NCI-H1436 (cell line): ENCODE data around the gene MATK.
"Not testable (repeated sequence)": the region's sequence is repeated elsewhere in the genome, so short reads cannot be mapped to it uniquely, and the experiment has no call there.

Source experiments
- DNase-seq: peaks from one replicate; lab custom pipeline; 2025; lab: John Stamatoyannopoulos, UW

MATK gene

DNA sequence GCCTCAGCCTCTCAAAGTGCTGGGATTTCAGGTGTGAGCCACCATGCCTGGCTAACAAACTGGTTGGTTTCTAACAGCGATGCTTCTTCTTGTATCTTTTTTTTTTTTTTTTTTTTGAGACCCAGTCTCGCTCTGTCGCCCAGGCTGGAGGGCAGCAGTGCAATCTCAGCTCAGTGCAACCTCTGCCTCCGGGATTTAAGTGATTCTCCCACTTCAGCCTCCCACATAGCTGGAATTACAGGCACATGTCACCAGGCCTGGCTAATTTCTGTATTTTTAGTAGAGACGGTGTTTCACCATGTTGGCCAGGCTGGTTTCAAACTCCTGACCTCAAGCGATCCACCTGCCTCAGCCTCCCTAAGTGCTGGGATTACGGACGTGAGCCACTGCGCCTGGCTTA, 30.0 kb upstream of the MATK start:
- DNase-seq: not testable (repeated sequence)

- DNase-seq: no peak
These were observed 28.5 kb upstream of the MATK start for GRCh38 chr19:3814648-3815047.

DNA sequence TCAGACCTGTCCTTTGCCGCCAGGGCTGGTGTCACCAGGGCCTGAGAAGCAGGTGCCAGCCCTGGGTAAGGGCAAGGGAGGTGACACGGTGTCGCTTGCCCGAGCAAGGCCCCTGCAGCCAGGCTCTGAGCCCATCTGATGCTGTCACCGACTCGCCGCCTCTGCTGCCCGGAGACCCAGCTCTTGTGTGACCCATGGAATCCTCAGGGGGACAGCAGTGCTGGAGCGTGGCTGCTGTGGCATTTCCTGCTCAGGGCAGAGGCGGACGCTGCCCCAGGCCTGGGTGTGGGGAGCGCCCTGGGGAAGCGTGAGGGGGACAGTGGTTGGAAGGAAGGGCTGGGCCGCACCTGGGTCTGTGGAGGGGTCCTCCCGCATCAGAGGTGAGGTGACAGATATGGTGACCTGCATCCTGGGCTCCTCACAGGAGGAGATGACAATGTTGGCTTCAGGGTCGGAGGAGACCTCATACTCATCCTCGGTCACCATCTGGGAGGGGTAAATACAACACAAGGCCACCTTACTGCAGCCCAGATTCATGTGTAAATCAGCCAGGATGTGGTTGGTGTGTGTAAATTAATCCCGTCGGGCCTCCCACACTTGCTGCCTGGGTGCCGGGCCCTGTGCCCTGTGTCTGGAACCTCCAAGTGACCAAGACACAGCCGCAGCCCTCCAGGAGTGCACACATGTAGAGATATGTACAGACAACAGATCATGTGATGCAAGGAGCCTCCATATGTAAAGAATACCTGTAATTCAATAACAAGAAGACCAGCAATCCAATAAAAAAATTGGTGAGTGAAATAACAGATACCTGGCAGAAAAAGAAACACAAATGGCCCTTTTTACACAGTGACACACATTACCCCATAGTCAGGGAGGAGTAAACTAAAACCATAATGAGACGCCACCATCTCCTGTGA, 27.6 kb upstream of the MATK start:
- DNase-seq: no peak

GRCh38 chr19:3810708-3811355, 24.7 kb upstream of the MATK start:
- DNase-seq: no peak

DNA sequence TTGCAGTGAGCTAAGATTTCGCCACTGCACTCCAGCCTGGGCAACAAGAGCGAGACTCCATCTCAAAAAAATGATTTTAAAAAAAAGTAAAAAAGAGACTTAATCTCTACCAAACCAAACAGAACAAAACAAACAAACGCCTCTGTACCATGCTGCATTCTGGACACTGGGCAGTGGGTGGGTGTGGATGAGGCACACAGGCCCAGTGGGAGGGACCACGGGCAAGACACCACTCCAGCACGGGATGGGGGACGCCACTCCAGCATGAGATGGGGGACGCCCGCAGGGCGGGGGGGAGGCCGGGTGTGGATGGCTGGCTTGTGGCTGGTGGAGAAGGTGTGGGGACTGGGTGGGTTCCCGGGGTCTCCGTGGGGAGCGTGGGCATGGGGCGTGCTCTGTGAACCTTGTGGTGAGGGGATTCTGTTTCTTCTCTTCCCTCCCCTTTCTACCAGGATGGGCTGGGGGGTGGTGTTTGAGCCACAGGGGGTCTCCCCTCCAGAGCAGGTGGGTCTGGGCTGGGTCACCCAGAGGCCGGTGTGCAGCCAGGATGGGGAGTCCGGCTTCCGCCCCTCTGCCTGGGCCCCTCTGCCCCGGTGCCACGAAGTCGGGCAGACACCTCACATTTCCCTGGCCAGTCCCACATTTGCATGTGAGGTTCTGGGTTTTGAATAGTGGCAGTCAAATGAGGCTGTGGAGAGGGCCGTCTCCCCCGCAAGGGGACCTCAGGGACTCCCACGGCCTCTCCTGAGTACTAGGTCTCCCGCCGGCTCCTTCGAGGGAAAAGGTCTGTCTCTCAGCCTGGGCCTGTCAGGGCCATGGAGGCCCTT, 23.9 kb upstream of the MATK start:
- no peak for DNase-seq

DNA sequence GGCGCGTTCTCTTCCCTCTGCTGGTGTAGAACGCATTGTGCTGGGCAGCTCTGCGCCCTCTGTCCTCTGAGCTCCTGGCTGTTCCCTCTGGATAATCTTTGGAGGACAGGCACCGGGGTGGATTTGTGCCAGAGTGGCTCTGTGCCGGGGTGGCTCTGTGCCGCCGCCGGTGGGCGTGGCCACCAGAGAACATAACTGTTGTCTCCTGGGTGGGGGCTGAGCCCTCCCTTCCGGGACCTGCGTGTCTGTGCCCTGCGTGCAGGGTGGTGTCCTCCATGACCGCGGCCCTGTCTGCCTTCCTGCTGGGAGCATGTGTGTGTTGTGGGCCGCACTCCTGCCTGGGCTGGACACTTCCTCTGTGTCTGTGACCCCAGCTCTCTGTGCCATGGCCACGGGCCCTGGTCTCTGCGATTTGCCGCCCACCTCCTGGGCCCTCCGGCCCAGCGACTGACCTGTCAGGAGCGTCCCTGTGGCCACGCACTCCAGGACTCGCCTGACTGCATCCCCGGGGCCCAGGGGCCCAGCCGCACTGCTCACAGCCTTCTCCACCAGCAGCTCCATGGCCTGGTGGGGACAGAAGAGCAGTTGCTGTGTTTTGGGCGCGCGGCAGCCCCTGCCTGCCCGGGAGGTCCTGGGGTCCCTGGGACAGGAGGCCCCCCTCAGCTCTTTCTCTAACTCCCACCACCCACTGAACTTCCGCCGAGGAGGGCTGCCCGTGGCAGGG, 22.4 kb upstream of the MATK start:
- no peak for DNase-seq

GRCh38 chr19:3807574-3808354, 21.6 kb upstream of the MATK start:
- DNase-seq: no peak

- DNase-seq: no peak
These were observed 20.9 kb upstream of the MATK start for GRCh38 chr19:3807131-3807480.

GRCh38 chr19:3805859-3806258, 19.7 kb upstream of the MATK start:
- no peak for DNase-seq

GRCh38 chr19:3804429-3804828, 18.2 kb upstream of the MATK start:
- no peak for DNase-seq

DNA sequence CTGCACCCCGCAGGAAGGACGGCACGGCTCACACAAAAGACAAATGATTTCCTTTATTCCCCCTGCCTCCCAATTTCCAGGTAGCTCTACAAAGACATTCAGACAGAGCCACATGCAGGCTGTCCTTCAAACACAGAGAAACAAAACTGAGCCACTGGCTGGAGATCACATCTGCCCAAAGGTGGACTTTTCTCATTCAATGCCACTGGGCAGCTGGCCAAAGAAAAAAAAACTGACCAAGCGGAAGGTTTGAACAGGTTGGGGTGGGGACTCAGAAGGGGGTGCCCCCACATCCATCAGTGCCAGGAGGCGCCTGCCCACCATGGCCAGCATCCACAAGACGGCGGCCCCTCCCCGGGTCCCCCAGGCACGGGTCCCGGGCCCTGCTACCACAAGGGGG, 17.8 kb upstream of the MATK start:
- no peak for DNase-seq

GRCh38 chr19:3803114-3803888, 17.1 kb upstream of the MATK start:
- DNase-seq: no peak

GRCh38 chr19:3801412-3802096, 15.4 kb upstream of the MATK start:
- peak; percentile 54 for DNase-seq

- no peak for DNase-seq
These were observed 14.8 kb upstream of the MATK start for GRCh38 chr19:3800996-3801395.

DNA sequence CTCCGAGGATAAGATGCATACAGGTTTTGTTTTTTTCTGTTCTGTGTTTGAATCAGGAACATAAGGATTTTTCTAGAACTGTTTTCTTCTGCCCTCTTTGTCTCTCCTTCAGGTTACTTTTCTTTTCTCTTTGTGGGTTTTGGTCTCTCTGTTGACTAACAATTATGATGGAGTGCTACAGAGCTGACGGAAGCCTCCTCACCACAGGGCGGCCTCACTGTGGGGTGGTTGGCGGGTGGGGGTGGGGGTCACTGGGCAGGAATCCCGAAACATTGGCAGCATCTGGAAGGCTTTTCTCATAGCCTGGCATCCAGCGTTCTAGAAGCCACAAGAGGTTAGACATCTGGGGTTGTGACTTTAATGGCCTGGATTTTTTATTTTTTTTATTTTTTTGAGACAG, 12.0 kb upstream of the MATK start:
- DNase-seq: no peak

- DNase-seq: no peak
These were observed 10.2 kb upstream of the MATK start for GRCh38 chr19:3796358-3796757.

DNA sequence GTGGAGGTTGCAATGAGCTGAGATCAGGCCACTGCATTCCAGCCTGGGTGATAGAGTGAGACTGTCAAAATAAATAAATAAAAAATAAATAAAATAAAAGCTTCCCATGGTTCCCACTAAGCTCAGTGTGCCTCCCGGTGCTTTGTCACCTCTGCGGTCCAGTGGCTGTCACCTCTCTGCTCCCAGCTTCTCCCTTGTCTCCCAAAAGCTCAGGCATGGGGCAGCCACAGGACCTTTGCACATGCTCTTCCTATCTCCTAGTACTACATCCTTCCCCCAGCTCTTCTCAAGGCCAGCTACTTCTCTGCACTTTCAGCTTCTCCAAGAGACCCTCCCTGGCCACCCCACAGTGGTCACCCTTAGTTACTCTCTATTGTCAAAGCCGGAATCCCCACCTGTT, 7.6 kb upstream of the MATK start:
- DNase-seq: no peak

DNA sequence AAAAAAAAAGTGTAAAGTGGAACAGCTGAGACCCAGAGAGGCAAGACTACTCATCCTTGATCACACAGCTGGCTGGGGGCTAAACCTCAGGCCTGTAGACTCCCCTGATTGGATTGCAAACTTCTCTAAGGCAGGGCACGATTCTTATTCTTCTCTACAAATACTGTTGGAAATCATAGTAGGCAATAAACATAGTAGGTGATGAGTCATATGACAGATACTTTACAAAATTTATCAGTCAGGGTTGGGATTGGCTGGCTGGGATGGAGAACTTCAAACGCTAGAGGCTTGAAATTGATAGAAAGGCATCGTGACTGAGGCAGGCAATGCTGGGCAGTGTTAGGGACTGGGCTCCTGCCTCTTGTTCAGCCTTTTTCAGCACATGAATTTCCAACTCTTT, 5.9 kb upstream of the MATK start:
- DNase-seq: no peak

DNA sequence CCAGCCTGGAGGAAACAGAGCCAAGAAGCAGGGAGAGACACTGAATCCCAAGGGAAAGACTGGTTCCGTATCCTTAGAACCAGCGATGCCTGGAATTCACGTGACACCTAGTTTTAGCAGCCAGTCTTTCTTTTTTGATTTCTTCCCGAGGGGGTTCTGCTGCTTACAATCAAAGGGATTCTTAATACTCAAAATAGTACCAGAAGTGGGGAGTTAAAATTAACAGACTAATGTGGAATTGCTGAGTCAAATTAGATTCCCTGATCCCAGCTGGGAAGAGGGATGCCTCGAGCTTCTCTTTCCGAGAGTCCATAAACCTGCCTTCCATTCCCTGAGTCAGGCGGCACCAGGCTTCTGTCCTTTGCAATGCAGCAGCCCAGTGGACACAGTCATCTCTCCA, 4.8 kb upstream of the MATK start:
- DNase-seq: no peak

GRCh38 chr19:3790209-3790734, 4.1 kb upstream of the MATK start:
- no peak for DNase-seq
